B cell (primary cell): Measurements from ENCODE around the gene EHD4. TPM values are rescaled to one million over a fixed set of nuclear protein-coding genes. Genes with fewer than 3 reads are reported as not detected.

Experiments
- ATAC-seq: fragments of 200-7000 bp; cut with Tn5 transposase; one replicate; pipeline ENCODE4 v1.10.0; 2021; ENCODE audit warnings: low read depth, mild to moderate bottlenecking, moderate number of reproducible peaks, moderate library complexity
- CTCF ChIA-PET: fragments of 350-600 bp; sonication (Branson Sonifier 250); formaldehyde crosslinking; loops from one replicate; lab custom pipeline; 2021; ENCODE audit warnings: antibody characterized with exemption, inconsistent platforms; lab: Charles Lee
- POLR2A ChIA-PET: fragments of 350-600 bp; sonication (Branson Sonifier 250); formaldehyde crosslinking; loops from one replicate; lab custom pipeline; 2021; ENCODE audit warnings: antibody characterized with exemption; lab: Charles Lee
- DNase-seq: peaks from one replicate; pipeline ENCODE4 v3.0.0; 2013
- H2AFZ ChIP-seq: 2 replicates; pipeline ENCODE4 v1.6.1; 2012; ENCODE audit warnings: mild to moderate bottlenecking, low read depth, low read length; ENCODE audit not compliant: insufficient read depth, poor library complexity, severe bottlenecking
- H3K27ac ChIP-seq, 2 donors: 1 replicate in 1 of 2; 2 replicates in 1 of 2; pipeline ENCODE4 v1.5.1; 2012 to 2013; ENCODE audit warnings: low read length in 2 of 2, mild to moderate bottlenecking in 2 of 2, moderate library complexity in 1 of 2
- H3K27me3 ChIP-seq, 4 experiments: fragments of 200-600 bp in 1 of 4; sonication (generic) in 1 of 4; replicated peaks in 1 of 4; 1 replicate in 2 of 4; 2 replicates in 2 of 4; pipeline versions ENCODE4 v1.6.1 to v1.7.0; 2013 to 2016; ENCODE audit warnings: low read length in 3 of 4, mild to moderate bottlenecking in 2 of 4, mixed read lengths in 1 of 4, moderate library complexity in 1 of 4; ENCODE audit not compliant: insufficient read depth in 4 of 4, control insufficient read depth in 3 of 4; ENCODE audit errors: control extremely low read depth in 1 of 4
- H3K36me3 ChIP-seq, 2 experiments: replicated peaks in 1 of 2; 1 replicate in 1 of 2; 2 replicates in 1 of 2; pipeline versions ENCODE4 v1.6.1 to v1.7.1; 2013; ENCODE audit warnings: low read length in 1 of 2; ENCODE audit not compliant: insufficient read depth in 2 of 2, control insufficient read depth in 1 of 2; ENCODE audit errors: control extremely low read depth in 1 of 2, extremely low read depth in 1 of 2
- H3K4me1 ChIP-seq, 2 donors: fragments of 200-600 bp in 1 of 2; sonication (generic) in 1 of 2; 1 replicate in 1 of 2; 2 replicates in 1 of 2; pipeline versions ENCODE4 v1.5.1 to v1.6.1; 2013 to 2017; ENCODE audit warnings: low read length in 2 of 2; ENCODE audit not compliant: control insufficient read depth in 2 of 2, insufficient read depth in 2 of 2
- H3K4me2 ChIP-seq: replicated peaks from 2 replicates; pipeline ENCODE3; 2012; ENCODE audit warnings: mild to moderate bottlenecking, low read depth, low read length; ENCODE audit not compliant: poor library complexity, severe bottlenecking
- H3K4me3 ChIP-seq, 5 experiments: fragments of 200-600 bp in 1 of 5; sonication (generic) in 1 of 5; 1 replicate in 3 of 5; 2 replicates in 2 of 5; pipeline versions ENCODE4 v1.5.1 to v1.7.0; 2011 to 2016; ENCODE audit warnings: low read length in 4 of 5, mild to moderate bottlenecking in 4 of 5, low read depth in 2 of 5, control low read depth in 1 of 5, moderate library complexity in 1 of 5; ENCODE audit not compliant: insufficient read depth in 1 of 5; ENCODE audit errors: control extremely low read depth in 1 of 5, extremely low read depth in 1 of 5
- H3K79me2 ChIP-seq: fragments of 200-600 bp; sonication (generic); one replicate; pipeline ENCODE4 v1.6.0; 2016; ENCODE audit warnings: low read length; ENCODE audit not compliant: control insufficient read depth, insufficient read depth
- H3K9ac ChIP-seq: fragments of 200-600 bp; sonication (generic); 2 replicates; pipeline ENCODE4 v1.6.1; 2017; ENCODE audit warnings: mild to moderate bottlenecking, low read length, moderate library complexity
- H3K9me3 ChIP-seq, 3 donors: one replicate each; pipeline versions ENCODE4 v1.6.1 to v1.7.1; 2013; ENCODE audit warnings: low read length in 2 of 3; ENCODE audit not compliant: control insufficient read depth in 2 of 3, insufficient read depth in 1 of 3; ENCODE audit errors: control extremely low read depth in 1 of 3
- H4K20me1 ChIP-seq: 2 replicates; pipeline ENCODE4 v1.6.0; 2012; ENCODE audit warnings: mild to moderate bottlenecking, low read length; ENCODE audit not compliant: insufficient read depth, control insufficient read depth, poor library complexity, severe bottlenecking
- H3K27ac Mint-ChIP-seq: one replicate; pipeline ENCODE4 v1.8.0; 2021; ENCODE audit warnings: mixed read lengths
- H3K27me3 Mint-ChIP-seq: one replicate; pipeline ENCODE4 v1.8.0; 2021; ENCODE audit warnings: mixed read lengths
- H3K4me1 Mint-ChIP-seq: one replicate; pipeline ENCODE4 v1.8.0; 2021; ENCODE audit warnings: mixed read lengths
- H3K4me3 Mint-ChIP-seq: one replicate; pipeline ENCODE4 v1.8.0; 2021; ENCODE audit warnings: mixed read lengths
- H3K9me3 Mint-ChIP-seq: one replicate; pipeline ENCODE4 v1.8.0; 2022; ENCODE audit warnings: mixed read lengths; ENCODE audit not compliant: insufficient read depth
- EZH2 ChIP-seq: IDR thresholded peaks from 2 replicates; pipeline ENCODE4 v1.6.1; 2012; ENCODE audit warnings: borderline replicate concordance, low read depth, mild to moderate bottlenecking, moderate library complexity, low read length; ENCODE audit not compliant: insufficient read depth, poor library complexity, severe bottlenecking
- WGBS: methylation state at CpG from one replicate; pipeline ENCODE4 v1.1.5; 2013; ENCODE audit warnings: missing lambda C conversion rate; ENCODE audit not compliant: insufficient coverage; 5-methylcytosine and 5-hydroxymethylcytosine counted together
- intact Hi-C: fragments of 100-400 bp; cut with micrococcal nuclease; formaldehyde crosslinking; loops from one replicate; pipeline ENCODE4 v1.10.0; 2022
- polyA plus RNA-seq: library from polyadenylated mRNA; depleted of rRNA; stranded (reverse); fragments of >200 nt; gene quantifications from 2 replicates; pipeline ENCODE4 v1.2.3, GENCODE V29; 2012
- total RNA-seq, 2 donors: library from RNA; stranded (reverse); fragments of 120-200 nt in 1 of 2; gene quantifications; 1 replicate in 1 of 2; 2 replicates in 1 of 2; pipeline versions ENCODE4 v1.2.3 to v1.2.4, GENCODE V29; 2013 to 2022
- TF ChIP-seq, protein P1 (sequence below): fragments of 200-600 bp; IDR thresholded peaks from one replicate; pipeline ENCODE4 v1.8.0; 2022; ENCODE audit warnings: antibody characterized with exemption, mild to moderate bottlenecking

The EHD4 gene
- total and polyA plus RNA-seq, 2 donors (not counting 1 experiment from before 2014, with no cell fraction given), result 3.1 to 12.7 TPM

GRCh38 chr15:41852736-41853590 is 119.4 kb downstream of the EHD4 start:
- H2AFZ ChIP-seq, result no peak overlapping the region
- TF ChIP-seq, protein P1, sequence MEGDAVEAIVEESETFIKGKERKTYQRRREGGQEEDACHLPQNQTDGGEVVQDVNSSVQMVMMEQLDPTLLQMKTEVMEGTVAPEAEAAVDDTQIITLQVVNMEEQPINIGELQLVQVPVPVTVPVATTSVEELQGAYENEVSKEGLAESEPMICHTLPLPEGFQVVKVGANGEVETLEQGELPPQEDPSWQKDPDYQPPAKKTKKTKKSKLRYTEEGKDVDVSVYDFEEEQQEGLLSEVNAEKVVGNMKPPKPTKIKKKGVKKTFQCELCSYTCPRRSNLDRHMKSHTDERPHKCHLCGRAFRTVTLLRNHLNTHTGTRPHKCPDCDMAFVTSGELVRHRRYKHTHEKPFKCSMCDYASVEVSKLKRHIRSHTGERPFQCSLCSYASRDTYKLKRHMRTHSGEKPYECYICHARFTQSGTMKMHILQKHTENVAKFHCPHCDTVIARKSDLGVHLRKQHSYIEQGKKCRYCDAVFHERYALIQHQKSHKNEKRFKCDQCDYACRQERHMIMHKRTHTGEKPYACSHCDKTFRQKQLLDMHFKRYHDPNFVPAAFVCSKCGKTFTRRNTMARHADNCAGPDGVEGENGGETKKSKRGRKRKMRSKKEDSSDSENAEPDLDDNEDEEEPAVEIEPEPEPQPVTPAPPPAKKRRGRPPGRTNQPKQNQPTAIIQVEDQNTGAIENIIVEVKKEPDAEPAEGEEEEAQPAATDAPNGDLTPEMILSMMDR, result no peak
- no peak for TF ChIP-seq EZH2
- no peak for ATAC-seq
- Mint-ChIP-seq H3K4me3 (no peak overlapping the region), H3K27me3 (no peaks in the 10 kb centered on the region), H3K27ac (no peak overlapping the region), H3K9me3 (no peaks in the 10 kb centered on the region), H3K4me1 (peaks cover 2% of the 10 kb centered on the region)
- DNase-seq, result no peak
- H3K9me3 ChIP-seq, result no peaks in the 10 kb centered on the region
- intact Hi-C loops, result no loop called here
- ChIA-PET CTCF (interaction anchor here (1.0 to 1.9 kb wide), 2 partner anchors 42 to 52 kb away, joined by 5 to 7 read pairs; no protein-coding TSS in a partner anchor), POLR2A (no interaction called here)
- no peaks in the 10 kb centered on the region for H3K79me2 ChIP-seq
- H4K20me1 ChIP-seq, result no peaks in the 10 kb centered on the region
- WGBS, result 94% methylated on average over 13 of the region's 17 CpGs
- H3K4me3 ChIP-seq, result no peak overlapping the region
- no peaks in the 10 kb centered on the region for H3K4me1 ChIP-seq
- peaks cover 0 to 4% (median 0%) of the 10 kb centered on the region in 4 experiments for H3K27me3 ChIP-seq
- no peak overlapping the region for H3K27ac ChIP-seq
- no peak overlapping the region for H3K4me2 ChIP-seq
- peaks cover 0 to 4% of the 10 kb centered on the region in 2 experiments for H3K36me3 ChIP-seq
- H3K9ac ChIP-seq, result no peak overlapping the region
